ENCODE data around the gene PEX7.

DNA sequence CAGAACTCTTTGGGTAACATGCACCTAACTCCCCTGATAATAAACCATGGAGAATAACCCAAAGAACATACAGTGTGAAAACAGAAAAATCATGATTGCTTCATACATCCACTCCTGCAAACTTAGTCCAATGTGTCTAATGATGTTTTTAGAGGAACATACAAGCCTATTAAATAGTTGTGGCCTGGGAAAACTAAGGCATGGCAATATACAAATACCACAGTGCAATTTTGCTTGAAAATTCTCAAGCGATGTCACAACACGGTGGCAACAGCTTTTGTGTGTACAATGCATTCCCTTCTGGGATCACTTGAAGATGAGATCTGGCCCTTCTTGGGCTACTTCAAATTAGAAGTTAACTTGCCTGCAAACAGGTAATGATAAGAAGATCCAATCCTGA is 46.8 kb upstream of the PEX7 start:
- no peak for TF ChIP-seq POLR2AphosphoS5 (IDR thresholded peaks at IDR 0.05; ENCODE audit: low read depth)
- TF ChIP-seq, protein P1, sequence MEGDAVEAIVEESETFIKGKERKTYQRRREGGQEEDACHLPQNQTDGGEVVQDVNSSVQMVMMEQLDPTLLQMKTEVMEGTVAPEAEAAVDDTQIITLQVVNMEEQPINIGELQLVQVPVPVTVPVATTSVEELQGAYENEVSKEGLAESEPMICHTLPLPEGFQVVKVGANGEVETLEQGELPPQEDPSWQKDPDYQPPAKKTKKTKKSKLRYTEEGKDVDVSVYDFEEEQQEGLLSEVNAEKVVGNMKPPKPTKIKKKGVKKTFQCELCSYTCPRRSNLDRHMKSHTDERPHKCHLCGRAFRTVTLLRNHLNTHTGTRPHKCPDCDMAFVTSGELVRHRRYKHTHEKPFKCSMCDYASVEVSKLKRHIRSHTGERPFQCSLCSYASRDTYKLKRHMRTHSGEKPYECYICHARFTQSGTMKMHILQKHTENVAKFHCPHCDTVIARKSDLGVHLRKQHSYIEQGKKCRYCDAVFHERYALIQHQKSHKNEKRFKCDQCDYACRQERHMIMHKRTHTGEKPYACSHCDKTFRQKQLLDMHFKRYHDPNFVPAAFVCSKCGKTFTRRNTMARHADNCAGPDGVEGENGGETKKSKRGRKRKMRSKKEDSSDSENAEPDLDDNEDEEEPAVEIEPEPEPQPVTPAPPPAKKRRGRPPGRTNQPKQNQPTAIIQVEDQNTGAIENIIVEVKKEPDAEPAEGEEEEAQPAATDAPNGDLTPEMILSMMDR (IDR thresholded peaks at IDR 0.05; ENCODE audit: insufficient read depth, low read length) = no peak
- no peak for TF ChIP-seq REST (IDR thresholded peaks at IDR 0.05; ENCODE audit: insufficient replicate concordance, low read depth)
- TF ChIP-seq GABPA (IDR thresholded peaks at IDR 0.05; ENCODE audit: low read depth) = no peak
- TF ChIP-seq SPI1 (IDR thresholded peaks at IDR 0.05; ENCODE audit: borderline replicate concordance, low read depth) = no peak
